ENCODE data around the gene HERC6.

DNA sequence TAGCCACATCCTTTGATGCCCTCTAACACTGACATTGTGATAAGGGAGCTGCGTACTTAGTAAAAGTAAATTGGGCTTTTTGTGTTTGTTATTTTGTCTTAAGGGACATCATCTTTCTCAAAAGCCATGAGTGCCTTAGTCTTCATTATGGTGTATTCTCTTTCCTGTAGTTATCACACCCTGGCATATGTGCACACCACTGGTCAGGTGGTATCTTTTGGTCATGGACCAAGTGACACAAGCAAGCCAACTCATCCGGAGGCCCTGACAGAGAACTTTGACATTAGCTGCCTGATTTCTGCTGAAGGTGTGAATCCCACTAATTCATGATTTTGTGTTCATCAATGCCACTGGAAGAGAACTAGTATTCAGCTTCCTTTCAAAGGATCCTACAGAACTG lies 18.0 kb downstream of the HERC6 start:
- TF ChIP-seq, protein P1, sequence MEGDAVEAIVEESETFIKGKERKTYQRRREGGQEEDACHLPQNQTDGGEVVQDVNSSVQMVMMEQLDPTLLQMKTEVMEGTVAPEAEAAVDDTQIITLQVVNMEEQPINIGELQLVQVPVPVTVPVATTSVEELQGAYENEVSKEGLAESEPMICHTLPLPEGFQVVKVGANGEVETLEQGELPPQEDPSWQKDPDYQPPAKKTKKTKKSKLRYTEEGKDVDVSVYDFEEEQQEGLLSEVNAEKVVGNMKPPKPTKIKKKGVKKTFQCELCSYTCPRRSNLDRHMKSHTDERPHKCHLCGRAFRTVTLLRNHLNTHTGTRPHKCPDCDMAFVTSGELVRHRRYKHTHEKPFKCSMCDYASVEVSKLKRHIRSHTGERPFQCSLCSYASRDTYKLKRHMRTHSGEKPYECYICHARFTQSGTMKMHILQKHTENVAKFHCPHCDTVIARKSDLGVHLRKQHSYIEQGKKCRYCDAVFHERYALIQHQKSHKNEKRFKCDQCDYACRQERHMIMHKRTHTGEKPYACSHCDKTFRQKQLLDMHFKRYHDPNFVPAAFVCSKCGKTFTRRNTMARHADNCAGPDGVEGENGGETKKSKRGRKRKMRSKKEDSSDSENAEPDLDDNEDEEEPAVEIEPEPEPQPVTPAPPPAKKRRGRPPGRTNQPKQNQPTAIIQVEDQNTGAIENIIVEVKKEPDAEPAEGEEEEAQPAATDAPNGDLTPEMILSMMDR (IDR thresholded peaks at IDR 0.05), result no peak
- no peak for TF ChIP-seq EZH2 (IDR thresholded peaks at IDR 0.05; ENCODE audit: borderline replicate concordance, insufficient read depth, low read depth, low read length, poor library complexity, severe bottlenecking)
